ENCODE data around the gene DUSP6.

DUSP6 gene

GRCh38 chr12:89366676-89367364 is 14.5 kb upstream of the DUSP6 start:
- H2BK120ac ChIP-seq (ENCODE audit: low read depth, low read length) = no peak overlapping the region
- no peaks in the 10 kb centered on the region for H3K9me3 ChIP-seq (replicated peaks in 1 of 2; ENCODE audit: control insufficient read depth in 2 of 2, insufficient read depth in 1 of 2, low read depth in 1 of 2, low read length in 2 of 2)
- no peak overlapping the region for H2AK5ac ChIP-seq (ENCODE audit: low read depth, low read length)
- H3K9ac ChIP-seq (ENCODE audit: low read depth, low read length, poor library complexity) = no peak overlapping the region
- no peaks in the 10 kb centered on the region for H3K27me3 ChIP-seq (ENCODE audit: control insufficient read depth in 3 of 3, insufficient read depth in 3 of 3, low read depth in 1 of 3, low read length in 3 of 3)
- no peak overlapping the region for H3K27ac ChIP-seq (replicated peaks; ENCODE audit: low read length)
- no CpG with 5 or more reads among the region's 3 CpGs for WGBS, 2 donors (ENCODE audit: extremely low coverage in 2 of 2, insufficient read length in 2 of 2, insufficient replicate concordance in 1 of 2)
- H2BK12ac ChIP-seq (ENCODE audit: low read length) = no peak overlapping the region
- no peak overlapping the region for H3K4me3 ChIP-seq (ENCODE audit: low read length in 2 of 2)
- H3K36me3 ChIP-seq (replicated peaks in 1 of 2; ENCODE audit: control insufficient read depth in 2 of 2, insufficient read depth in 2 of 2, low read length in 2 of 2) = peaks cover 0 to 15% of the 10 kb centered on the region in 2 donors
- no peak overlapping the region for H4K8ac ChIP-seq (ENCODE audit: low read depth, low read length)
- H3K4ac ChIP-seq (ENCODE audit: low read length) = no peak overlapping the region
- no peak overlapping the region for H3K18ac ChIP-seq (ENCODE audit: low read length)
- H3K23ac ChIP-seq (ENCODE audit: low read depth, low read length, poor library complexity) = no peak overlapping the region
- H4K91ac ChIP-seq (ENCODE audit: low read depth, low read length, poor library complexity) = no peak overlapping the region
- no peak overlapping the region for H2BK5ac ChIP-seq (ENCODE audit: low read length)
- no peak overlapping the region for H2BK15ac ChIP-seq (ENCODE audit: low read length)
- H2AFZ ChIP-seq (ENCODE audit: low read length) = no peak overlapping the region
- H3K4me2 ChIP-seq (ENCODE audit: insufficient read depth, low read length, poor library complexity, severe bottlenecking) = no peak overlapping the region
- H3K4me1 ChIP-seq (ENCODE audit: control insufficient read depth in 2 of 2, insufficient read depth in 1 of 2, low read depth in 1 of 2, low read length in 2 of 2) = peaks cover 0 to 2% of the 10 kb centered on the region in 2 donors
- DNase-seq (ENCODE audit: low spot score) = no peak
- no peaks in the 10 kb centered on the region for H3K79me1 ChIP-seq (ENCODE audit: low read depth, low read length)
- no peak overlapping the region for H3K14ac ChIP-seq (ENCODE audit: low read length)

- H3K4me2 ChIP-seq (ENCODE audit: insufficient read depth, low read length, poor library complexity, severe bottlenecking) = no peak overlapping the region
- no peak for DNase-seq (ENCODE audit: low spot score)
- no peak overlapping the region for H4K91ac ChIP-seq (ENCODE audit: low read depth, low read length, poor library complexity)
- H3K27ac ChIP-seq (replicated peaks; ENCODE audit: low read length) = no peak overlapping the region
- H3K36me3 ChIP-seq (replicated peaks in 1 of 2; ENCODE audit: control insufficient read depth in 2 of 2, insufficient read depth in 2 of 2, low read length in 2 of 2) = peaks cover 0 to 22% of the 10 kb centered on the region in 2 donors
- H2AK5ac ChIP-seq (ENCODE audit: low read depth, low read length) = no peak overlapping the region
- no peak overlapping the region for H3K23ac ChIP-seq (ENCODE audit: low read depth, low read length, poor library complexity)
- H3K4ac ChIP-seq (ENCODE audit: low read length) = no peak overlapping the region
- no peak overlapping the region for H2BK120ac ChIP-seq (ENCODE audit: low read depth, low read length)
- no peaks in the 10 kb centered on the region for H3K79me1 ChIP-seq (ENCODE audit: low read depth, low read length)
- WGBS, 2 donors (ENCODE audit: extremely low coverage in 2 of 2, insufficient read length in 2 of 2, insufficient replicate concordance in 1 of 2) = no CpG with 5 or more reads among the region's 2 CpGs
- no peak overlapping the region for H2AFZ ChIP-seq (ENCODE audit: low read length)
- H3K14ac ChIP-seq (ENCODE audit: low read length) = no peak overlapping the region
- H3K9me3 ChIP-seq (replicated peaks in 1 of 2; ENCODE audit: control insufficient read depth in 2 of 2, insufficient read depth in 1 of 2, low read depth in 1 of 2, low read length in 2 of 2) = no peaks in the 10 kb centered on the region
- no peak overlapping the region for H4K8ac ChIP-seq (ENCODE audit: low read depth, low read length)
- no peak overlapping the region for H3K4me3 ChIP-seq (ENCODE audit: low read length in 2 of 2)
- peaks cover under 1 to 3% of the 10 kb centered on the region in 2 donors for H3K4me1 ChIP-seq (ENCODE audit: control insufficient read depth in 2 of 2, insufficient read depth in 1 of 2, low read depth in 1 of 2, low read length in 2 of 2)
- H3K18ac ChIP-seq (ENCODE audit: low read length) = no peak overlapping the region
- no peak overlapping the region for H2BK15ac ChIP-seq (ENCODE audit: low read length)
- no peaks in the 10 kb centered on the region for H3K27me3 ChIP-seq (ENCODE audit: control insufficient read depth in 3 of 3, insufficient read depth in 3 of 3, low read depth in 1 of 3, low read length in 3 of 3)
- H2BK12ac ChIP-seq (ENCODE audit: low read length) = no peak overlapping the region
- H2BK5ac ChIP-seq (ENCODE audit: low read length) = no peak overlapping the region
- no peak overlapping the region for H3K9ac ChIP-seq (ENCODE audit: low read depth, low read length, poor library complexity)
These were observed 12.3 kb upstream of the DUSP6 start for GRCh38 chr12:89364631-89365030.

GRCh38 chr12:89364058-89364457 is 11.8 kb upstream of the DUSP6 start:
- no CpG with 5 or more reads among the region's 2 CpGs for WGBS, 2 donors (ENCODE audit: extremely low coverage in 2 of 2, insufficient read length in 2 of 2, insufficient replicate concordance in 1 of 2)

GRCh38 chr12:89363582-89363981 is 11.3 kb upstream of the DUSP6 start:
- DNase-seq (ENCODE audit: low spot score) = no peak
- no peak overlapping the region for H3K23ac ChIP-seq (ENCODE audit: low read depth, low read length, poor library complexity)
- H4K8ac ChIP-seq (ENCODE audit: low read depth, low read length) = no peak overlapping the region
- no peak overlapping the region for H3K4me3 ChIP-seq (ENCODE audit: low read length in 2 of 2)
- H3K27me3 ChIP-seq (ENCODE audit: control insufficient read depth in 3 of 3, insufficient read depth in 3 of 3, low read depth in 1 of 3, low read length in 3 of 3) = no peaks in the 10 kb centered on the region
- H3K9ac ChIP-seq (ENCODE audit: low read depth, low read length, poor library complexity) = no peak overlapping the region
- H2BK12ac ChIP-seq (ENCODE audit: low read length) = no peak overlapping the region
- H3K4me1 ChIP-seq (ENCODE audit: control insufficient read depth in 2 of 2, insufficient read depth in 1 of 2, low read depth in 1 of 2, low read length in 2 of 2) = peaks cover 2 to 5% of the 10 kb centered on the region in 2 donors
- H3K4ac ChIP-seq (ENCODE audit: low read length) = no peak overlapping the region
- peaks cover 0 to 26% of the 10 kb centered on the region in 2 donors for H3K36me3 ChIP-seq (replicated peaks in 1 of 2; ENCODE audit: control insufficient read depth in 2 of 2, insufficient read depth in 2 of 2, low read length in 2 of 2)
- H3K4me2 ChIP-seq (ENCODE audit: insufficient read depth, low read length, poor library complexity, severe bottlenecking) = no peak overlapping the region
- H3K79me1 ChIP-seq (ENCODE audit: low read depth, low read length) = no peaks in the 10 kb centered on the region
- H3K18ac ChIP-seq (ENCODE audit: low read length) = no peak overlapping the region
- H4K91ac ChIP-seq (ENCODE audit: low read depth, low read length, poor library complexity) = no peak overlapping the region
- H2AFZ ChIP-seq (ENCODE audit: low read length) = no peak overlapping the region
- H2BK120ac ChIP-seq (ENCODE audit: low read depth, low read length) = no peak overlapping the region
- no peak overlapping the region for H3K14ac ChIP-seq (ENCODE audit: low read length)
- no peak overlapping the region for H2BK15ac ChIP-seq (ENCODE audit: low read length)
- H3K27ac ChIP-seq (replicated peaks; ENCODE audit: low read length) = no peak overlapping the region
- no peak overlapping the region for H2AK5ac ChIP-seq (ENCODE audit: low read depth, low read length)
- no peaks in the 10 kb centered on the region for H3K9me3 ChIP-seq (replicated peaks in 1 of 2; ENCODE audit: control insufficient read depth in 2 of 2, insufficient read depth in 1 of 2, low read depth in 1 of 2, low read length in 2 of 2)
- no peak overlapping the region for H2BK5ac ChIP-seq (ENCODE audit: low read length)

More at GRCh38 chr12:89364058-89364457, 11.8 kb upstream of the DUSP6 start:
- no peak overlapping the region for H2BK15ac ChIP-seq (ENCODE audit: low read length)
- H3K4me1 ChIP-seq (ENCODE audit: control insufficient read depth in 2 of 2, insufficient read depth in 1 of 2, low read depth in 1 of 2, low read length in 2 of 2) = peaks cover 2 to 5% of the 10 kb centered on the region in 2 donors
- H3K18ac ChIP-seq (ENCODE audit: low read length) = no peak overlapping the region
- no peak overlapping the region for H3K14ac ChIP-seq (ENCODE audit: low read length)
- no peak overlapping the region for H2BK5ac ChIP-seq (ENCODE audit: low read length)
- no peak overlapping the region for H4K91ac ChIP-seq (ENCODE audit: low read depth, low read length, poor library complexity)
- no peaks in the 10 kb centered on the region for H3K27me3 ChIP-seq (ENCODE audit: control insufficient read depth in 3 of 3, insufficient read depth in 3 of 3, low read depth in 1 of 3, low read length in 3 of 3)
- no peaks in the 10 kb centered on the region for H3K79me1 ChIP-seq (ENCODE audit: low read depth, low read length)
- no peak overlapping the region for H4K8ac ChIP-seq (ENCODE audit: low read depth, low read length)
- H2BK12ac ChIP-seq (ENCODE audit: low read length) = no peak overlapping the region
- no peaks in the 10 kb centered on the region for H3K9me3 ChIP-seq (replicated peaks in 1 of 2; ENCODE audit: control insufficient read depth in 2 of 2, insufficient read depth in 1 of 2, low read depth in 1 of 2, low read length in 2 of 2)
- no peak overlapping the region for H2BK120ac ChIP-seq (ENCODE audit: low read depth, low read length)
- H3K4me3 ChIP-seq (ENCODE audit: low read length in 2 of 2) = no peak overlapping the region
- H3K9ac ChIP-seq (ENCODE audit: low read depth, low read length, poor library complexity) = no peak overlapping the region
- no peak overlapping the region for H3K4me2 ChIP-seq (ENCODE audit: insufficient read depth, low read length, poor library complexity, severe bottlenecking)
- no peak overlapping the region for H2AK5ac ChIP-seq (ENCODE audit: low read depth, low read length)
- H3K4ac ChIP-seq (ENCODE audit: low read length) = no peak overlapping the region
- H3K23ac ChIP-seq (ENCODE audit: low read depth, low read length, poor library complexity) = no peak overlapping the region
- no peak overlapping the region for H2AFZ ChIP-seq (ENCODE audit: low read length)
- H3K27ac ChIP-seq (replicated peaks; ENCODE audit: low read length) = no peak overlapping the region
- peaks cover 0 to 22% of the 10 kb centered on the region in 2 donors for H3K36me3 ChIP-seq (replicated peaks in 1 of 2; ENCODE audit: control insufficient read depth in 2 of 2, insufficient read depth in 2 of 2, low read length in 2 of 2)
- no peak for DNase-seq (ENCODE audit: low spot score)
